GM19455 (cell line): ENCODE results near the gene RAB8B.
"Not testable (repeated sequence)": the region's sequence is repeated elsewhere in the genome, so short reads cannot be mapped to it uniquely, and the experiment has no call there.

Source experiments
- ATAC-seq: cut with Tn5 transposase; IDR thresholded peaks from one replicate; pipeline ENCODE4 v1.9.1; 2021; ENCODE audit not compliant: unreplicated experiment

The RAB8B gene

DNA sequence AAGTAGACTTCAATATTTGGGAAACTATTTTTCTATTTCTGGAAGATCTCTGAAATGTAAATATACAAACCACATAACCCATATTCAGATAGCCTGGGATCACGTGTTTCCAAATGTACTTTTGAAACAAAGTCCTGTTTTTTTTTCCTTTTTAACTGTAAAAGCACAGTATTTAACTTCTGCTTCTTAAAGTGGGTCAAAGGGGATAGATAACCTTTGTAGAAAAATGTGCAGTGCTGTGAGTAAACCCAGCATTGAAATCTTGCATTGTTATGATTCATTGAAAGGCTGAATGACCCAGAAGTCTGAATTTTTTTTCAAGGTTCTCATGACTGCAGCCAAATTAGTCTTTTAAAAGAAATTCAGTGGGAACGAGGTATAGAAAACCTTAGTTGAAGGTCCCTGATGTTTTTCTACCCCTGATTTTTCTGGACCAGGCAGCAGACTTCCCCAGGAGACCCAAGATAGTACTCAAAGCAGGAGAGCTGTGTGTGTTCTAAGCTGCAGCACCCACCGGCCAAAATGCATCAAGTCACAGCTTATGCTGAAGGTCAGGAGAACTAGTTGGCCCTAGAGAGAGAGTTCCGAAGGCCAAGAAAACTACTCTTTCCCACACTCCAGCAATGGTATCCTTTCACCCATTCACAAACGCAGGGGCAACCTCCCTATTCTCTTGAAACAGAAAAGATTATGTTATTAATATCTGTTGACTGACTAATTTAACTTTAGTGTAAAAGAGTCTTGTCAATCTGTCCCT lies 44.4 kb downstream of the RAB8B start:
- no peak for ATAC-seq

DNA sequence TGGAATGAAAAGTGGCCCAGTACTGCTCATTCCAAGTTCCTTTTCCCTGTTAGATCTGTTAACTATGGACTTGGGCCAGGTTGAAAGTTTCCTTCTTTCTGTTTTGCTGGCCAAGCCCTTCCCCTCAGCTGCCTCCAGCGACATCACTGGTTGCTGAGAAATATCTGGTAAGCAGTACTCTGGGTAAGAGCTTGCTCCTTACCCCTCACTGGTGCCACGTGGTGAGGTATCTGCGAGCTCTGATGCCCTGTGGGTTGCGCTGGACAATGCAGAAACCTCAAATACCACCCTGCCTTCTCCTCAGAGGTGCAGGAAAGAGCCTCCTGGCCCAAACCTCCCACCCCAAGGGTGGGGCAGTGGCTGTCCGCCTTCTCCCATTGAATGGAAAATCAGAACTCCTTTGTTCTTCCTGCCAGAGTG lies 45.1 kb downstream of the RAB8B start:
- no peak for ATAC-seq

- no peak for ATAC-seq
These were observed 46.9 kb downstream of the RAB8B start for GRCh38 chr15:63236272-63236671.

DNA sequence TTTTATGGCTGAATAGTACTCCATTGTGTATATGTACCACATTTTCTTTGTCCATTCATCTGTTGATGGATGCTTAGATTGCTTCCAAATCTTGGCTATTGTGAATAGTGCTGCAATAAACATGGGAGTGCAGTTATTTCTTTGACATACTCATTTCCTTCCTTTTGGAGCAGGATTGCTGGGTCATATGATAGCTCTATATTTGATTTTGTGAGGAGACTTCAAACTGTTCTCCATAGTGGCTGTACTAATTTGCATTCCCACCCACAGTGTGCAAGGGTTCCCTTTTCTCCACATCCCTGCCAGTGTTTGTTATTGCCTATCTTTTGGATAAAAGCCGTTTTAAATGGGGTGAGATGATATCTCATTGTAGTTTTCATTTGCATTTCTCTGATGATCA lies 47.7 kb downstream of the RAB8B start:
- ATAC-seq, result not testable (repeated sequence)

DNA sequence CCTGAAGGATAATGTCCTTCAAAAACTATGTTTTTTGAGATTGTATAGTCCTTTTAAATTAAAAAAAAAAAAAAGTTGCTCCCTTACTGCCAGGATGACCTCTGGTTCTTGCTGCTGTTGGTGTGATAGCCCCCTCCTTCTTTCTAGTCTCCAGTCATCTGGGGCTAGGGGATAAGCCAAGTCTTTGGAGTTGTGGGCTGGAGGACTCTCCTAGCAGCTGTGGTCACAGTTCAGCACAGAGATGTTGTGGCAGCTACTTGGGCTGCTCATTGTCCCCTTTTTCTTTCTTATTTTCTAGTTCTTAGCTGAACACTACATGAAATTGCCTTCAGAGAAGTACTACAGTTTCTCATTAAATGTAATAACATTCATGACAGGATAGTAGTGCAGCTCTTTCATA lies 48.8 kb downstream of the RAB8B start:
- no peak for ATAC-seq

DNA sequence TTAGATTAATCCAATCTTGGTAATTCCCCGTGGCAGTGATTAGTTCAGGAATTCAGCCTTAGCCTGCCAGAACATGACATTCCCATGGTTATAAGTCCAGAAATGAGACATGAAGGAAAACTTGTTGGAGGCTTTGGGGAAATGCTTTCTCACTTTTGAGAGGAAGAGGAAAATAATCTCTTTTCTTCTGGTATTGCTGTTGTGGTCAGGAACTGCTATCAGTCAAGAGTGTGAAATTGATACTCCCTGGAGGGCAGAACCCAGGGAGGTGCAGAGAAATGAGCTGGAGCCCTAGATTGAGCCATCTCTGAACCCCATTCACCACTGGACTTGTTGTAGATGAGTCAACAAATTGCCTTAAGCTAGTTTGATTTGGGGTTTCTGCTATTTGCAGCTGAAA lies 49.4 kb downstream of the RAB8B start:
- no peak for ATAC-seq

DNA sequence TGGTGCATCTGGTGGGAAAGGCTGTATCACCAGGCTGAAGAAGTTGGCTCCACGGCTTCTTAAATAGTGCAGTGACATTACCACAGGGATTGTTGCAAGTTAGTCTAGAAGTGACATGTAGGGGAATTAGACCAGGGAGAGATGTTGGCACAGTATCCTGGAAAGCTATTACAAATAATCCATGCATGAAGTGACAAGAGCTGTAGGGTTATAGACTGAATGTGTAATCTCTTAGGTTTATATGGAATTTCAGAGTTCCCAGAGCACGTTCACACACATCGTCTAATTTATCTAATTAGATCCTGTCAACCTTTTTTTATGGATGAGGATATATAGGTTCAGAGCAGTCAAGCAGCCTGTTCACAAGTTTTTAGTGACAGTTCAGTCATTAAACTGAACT lies 50.7 kb downstream of the RAB8B start:
- no peak for ATAC-seq

- ATAC-seq, result no peak
These were observed 51.9 kb downstream of the RAB8B start for GRCh38 chr15:63241316-63241715.

DNA sequence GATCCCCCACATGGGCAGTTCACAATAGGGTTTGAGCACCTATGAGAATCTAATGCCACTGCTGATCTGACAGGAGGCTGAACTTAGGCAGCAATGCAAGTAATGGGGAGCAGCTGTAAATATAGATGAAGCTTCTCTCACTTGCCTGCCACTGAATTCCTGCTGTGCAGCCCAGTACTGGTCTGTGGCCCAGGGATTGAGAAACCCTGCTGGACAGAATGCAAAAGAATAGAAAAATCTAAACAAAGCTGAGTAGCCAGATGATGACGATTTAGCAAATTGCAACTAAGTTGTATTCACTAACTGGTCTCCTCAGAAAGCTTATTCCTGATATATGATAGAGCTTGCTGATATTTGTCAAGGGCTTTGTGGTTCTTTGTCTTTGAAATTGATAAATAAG lies 53.7 kb downstream of the RAB8B start:
- ATAC-seq, result no peak

DNA sequence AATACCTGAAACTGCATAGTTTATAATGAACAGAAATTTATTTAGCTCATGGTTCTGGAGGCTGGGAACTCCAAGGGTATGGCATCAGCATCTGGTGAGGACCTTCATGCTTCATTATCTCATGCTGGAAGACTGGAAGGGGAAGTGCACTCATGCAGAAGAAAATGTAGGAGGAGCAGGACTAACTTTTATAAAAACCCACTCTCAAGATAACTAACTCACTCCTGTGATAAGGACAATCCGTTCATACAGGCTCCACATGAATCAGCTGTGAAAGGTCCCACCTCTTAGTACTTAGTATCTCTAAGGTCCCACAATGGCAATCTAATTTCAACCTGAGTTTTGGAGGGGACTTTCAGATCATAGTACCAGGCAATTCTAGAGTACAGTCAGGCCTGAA lies 54.4 kb downstream of the RAB8B start:
- ATAC-seq, result no peak

DNA sequence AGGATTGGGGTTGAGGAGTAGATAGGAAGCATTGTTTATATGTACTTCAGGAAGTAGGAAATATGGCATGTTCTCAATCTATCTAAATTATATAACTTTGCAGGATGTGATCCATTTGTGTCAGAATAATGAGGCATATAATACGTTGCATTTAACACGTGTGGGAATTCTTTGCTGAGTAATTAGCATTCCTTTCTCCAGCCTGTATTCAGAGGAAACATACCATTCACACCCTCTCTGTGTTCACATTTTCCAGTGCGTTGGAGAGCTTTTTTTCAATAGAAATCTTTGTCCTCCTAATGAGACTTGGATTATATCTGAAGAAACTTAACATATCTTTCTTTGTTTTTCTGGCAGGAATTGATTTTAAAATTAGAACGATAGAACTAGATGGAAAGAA lies 55.0 kb downstream of the RAB8B start:
- no peak for ATAC-seq

DNA sequence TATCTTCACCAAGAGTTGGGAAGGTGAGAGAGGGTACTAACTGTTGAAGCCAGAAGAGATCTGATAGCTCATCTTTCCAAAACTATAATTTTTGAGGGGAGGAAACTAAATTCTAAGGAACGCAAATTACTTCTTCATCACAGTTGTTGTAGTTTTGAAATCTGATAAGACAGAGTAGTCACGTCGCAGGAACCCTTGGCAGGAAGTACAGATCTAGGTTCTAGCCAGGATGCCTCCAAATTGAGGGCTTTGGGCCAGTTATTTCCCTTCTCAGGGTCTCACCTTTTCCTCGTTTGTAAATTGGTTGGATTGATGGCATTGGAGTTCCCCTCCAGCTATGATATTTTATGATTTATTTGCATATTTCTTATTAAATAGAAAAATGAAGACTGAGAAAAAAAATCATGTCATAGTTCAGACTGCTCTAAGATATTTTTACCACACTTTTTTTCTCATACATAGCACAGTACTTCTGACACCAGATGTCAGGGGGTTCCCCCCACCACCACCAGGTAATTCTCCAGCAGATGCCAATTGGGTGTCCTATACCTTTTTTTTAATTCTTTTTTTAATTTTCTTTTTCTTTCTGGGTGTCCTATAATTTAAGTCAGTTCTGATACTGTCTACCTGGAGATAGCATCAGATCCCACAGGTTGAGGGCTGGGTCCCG lies 55.7 kb downstream of the RAB8B start:
- ATAC-seq, result no peak

- ATAC-seq, result no peak
These were observed 57.5 kb downstream of the RAB8B start for GRCh38 chr15:63246691-63247469.

DNA sequence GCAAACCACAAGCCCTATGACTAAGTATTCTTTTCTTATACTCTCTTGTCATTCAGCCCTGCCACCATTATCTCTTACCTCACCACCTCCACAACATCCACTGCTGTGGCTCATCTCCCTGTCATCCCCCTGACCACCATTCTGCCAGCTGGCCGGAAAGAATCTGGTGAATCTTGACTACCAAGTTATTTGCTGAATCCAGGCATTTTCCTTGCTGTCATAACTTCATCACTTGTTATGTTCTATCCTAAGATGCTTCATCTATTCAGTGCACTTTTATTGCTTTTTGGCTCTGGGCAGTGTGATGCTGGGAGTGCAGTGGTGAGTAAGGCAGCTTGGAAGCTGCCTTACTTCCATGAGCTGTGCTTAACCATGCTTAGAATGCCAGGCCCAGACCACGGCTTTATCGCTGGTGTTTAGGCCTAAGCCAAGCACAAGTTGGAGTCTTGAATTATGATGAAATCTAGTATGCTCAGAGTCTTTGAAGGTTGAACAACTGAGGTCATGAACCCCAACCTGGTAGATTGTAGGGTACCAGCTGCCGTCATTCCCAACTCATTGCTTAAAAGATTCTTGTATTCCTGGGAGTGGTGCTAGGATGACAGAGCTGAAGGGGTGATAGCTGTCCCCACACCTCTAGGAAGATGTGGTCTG lies 61.0 kb downstream of the RAB8B start:
- no peak for ATAC-seq

GRCh38 chr15:63251701-63252100 lies 62.3 kb downstream of the RAB8B start:
- ATAC-seq, result no peak

GRCh38 chr15:63252292-63252691 lies 62.9 kb downstream of the RAB8B start:
- no peak for ATAC-seq

DNA sequence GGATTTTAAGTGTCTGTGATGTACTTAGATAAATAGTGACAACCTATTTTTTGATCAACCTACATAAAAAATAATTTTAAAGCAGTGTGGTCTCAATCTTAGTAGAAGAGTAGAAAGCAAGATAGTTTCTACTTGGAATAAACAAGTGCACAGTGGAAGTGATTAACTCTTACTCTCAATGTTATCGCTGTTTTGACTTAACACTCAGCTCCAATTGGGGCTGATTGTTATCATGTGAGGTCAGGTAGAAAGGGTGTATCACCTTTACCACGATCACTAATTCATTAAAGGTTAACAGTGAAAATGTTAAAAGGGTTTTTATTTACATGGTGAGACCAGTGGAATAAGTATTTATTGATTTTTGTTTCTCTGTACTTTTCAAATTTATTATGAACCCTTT lies 65.6 kb downstream of the RAB8B start:
- no peak for ATAC-seq

DNA sequence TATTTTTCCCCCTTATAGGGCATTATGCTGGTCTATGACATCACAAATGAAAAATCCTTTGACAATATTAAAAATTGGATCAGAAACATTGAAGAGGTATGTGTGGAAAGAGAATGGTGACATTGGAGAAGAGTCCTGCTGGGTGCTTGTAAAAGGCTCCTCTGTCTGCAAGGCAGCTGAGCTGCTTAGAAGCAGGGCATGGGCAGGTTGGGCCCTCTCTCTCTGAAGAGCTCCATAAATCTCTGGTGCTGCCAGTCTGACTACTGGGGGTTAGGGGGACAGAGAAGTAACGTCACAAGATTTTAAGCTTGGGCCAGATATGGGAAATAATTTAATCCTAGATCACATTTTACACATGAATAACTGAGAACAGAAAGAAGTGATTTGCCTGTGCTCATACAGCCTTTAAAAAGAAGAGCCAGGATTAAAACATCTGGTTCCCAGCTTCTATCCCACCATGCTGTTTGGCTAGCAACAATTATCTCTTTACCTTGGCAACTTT lies 66.1 kb downstream of the RAB8B start:
- no peak for ATAC-seq

DNA sequence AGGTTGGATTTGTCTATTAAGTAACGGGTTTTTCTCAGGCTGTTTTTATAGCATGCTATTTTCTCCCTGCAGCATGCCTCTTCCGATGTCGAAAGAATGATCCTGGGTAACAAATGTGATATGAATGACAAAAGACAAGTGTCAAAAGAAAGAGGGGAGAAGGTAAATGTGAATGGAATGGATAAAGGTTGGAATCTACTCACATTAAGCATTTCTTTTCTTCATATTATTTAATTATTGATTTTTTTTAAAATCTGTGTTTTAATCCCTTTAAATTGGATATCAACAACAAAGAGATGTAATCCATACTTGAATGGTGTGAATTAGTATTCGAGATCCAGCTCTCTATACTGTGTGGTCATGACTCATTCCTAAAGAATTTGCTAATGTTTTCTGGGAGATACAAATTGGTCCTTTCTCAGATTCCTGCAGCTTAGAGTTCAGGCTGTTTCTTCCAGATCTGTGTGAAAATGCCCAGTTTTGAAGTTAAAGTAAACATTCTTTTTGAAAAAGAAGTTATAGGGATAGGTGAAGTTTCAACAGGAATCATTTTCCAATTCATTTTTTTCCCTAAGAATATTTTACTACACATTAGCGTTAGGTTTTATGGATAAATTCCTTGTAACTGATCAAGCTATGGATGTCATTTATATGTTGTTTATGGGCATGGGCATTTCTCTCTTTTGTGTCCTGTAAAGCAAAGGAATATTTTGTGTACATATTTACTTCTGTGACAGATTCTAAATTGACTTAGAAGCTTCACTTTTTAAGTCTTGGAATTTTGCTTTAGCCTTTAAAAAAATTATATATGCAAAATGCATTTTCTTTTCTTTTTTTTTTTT lies 67.2 kb downstream of the RAB8B start:
- no peak for ATAC-seq

DNA sequence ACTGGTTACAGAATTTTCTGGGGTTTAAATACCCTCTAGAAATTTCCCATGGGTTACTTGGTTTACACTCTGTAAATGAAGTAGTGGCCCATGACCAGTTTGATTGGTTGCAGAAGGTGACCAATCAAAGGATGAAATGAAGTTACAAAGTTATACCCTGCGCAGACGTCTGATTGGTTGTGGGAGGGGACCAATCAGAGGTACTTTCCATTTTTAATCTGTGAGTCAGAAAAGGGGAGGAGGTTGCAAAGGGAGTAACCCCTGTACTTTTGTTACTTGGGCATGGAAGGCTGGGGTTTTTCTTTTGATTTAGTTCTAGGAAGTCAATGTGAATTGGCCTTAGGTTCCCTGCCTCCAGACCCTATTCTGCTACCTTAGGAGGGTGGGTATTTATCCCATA lies 69.3 kb downstream of the RAB8B start:
- ATAC-seq, result no peak
